ENCODE results near the gene RPRML. TPM values are rescaled to one million over a fixed set of nuclear protein-coding genes. Genes with fewer than 3 reads are reported as not detected.

Gene RPRML
- total and polyA plus RNA-seq, 7 donors: 0.32 to 1.4 (median 0.71) TPM; not detected in 4

GRCh38 chr17:46977348-46977747 is 1.7 kb downstream of the RPRML start:
- no peak for DNase-seq
- H3K4me3 ChIP-seq: no peak overlapping the region
- intact Hi-C loops (cut with DNase I): no loop called here
- no peaks in the 10 kb centered on the region for H3K36me3 ChIP-seq
- H3K27me3 ChIP-seq: peaks cover 18 to 54% (median 40%) of the 10 kb centered on the region in 3 donors
- no peak overlapping the region for H3K27ac ChIP-seq
- 36 to 49% methylated on average over 7 of the region's 7 CpGs for WGBS, 2 donors
- no peaks in the 10 kb centered on the region for H3K9me3 ChIP-seq
- TF ChIP-seq POLR2A (IDR thresholded peaks at IDR 0.05): no peak
- no peak for TF ChIP-seq CTCF (IDR thresholded peaks at IDR 0.05)
- no peak for TF ChIP-seq POLR2AphosphoS5 (IDR thresholded peaks at IDR 0.05)
- no peak for TF ChIP-seq EP300 (IDR thresholded peaks at IDR 0.05)
- peaks cover 0 to 21% (median 19%) of the 10 kb centered on the region in 4 donors for H3K4me1 ChIP-seq

GRCh38 chr17:46976626-46977270 is 2.3 kb downstream of the RPRML start:
- H3K27me3 ChIP-seq: peaks cover 18 to 54% (median 40%) of the 10 kb centered on the region in 3 donors

GRCh38 chr17:46975287-46975686 is 3.8 kb downstream of the RPRML start:
- Histone ChIP-seq H3K27me3 (peaks cover 18 to 43% (median 35%) of the 10 kb centered on the region in 3 donors), H3K9me3 (no peaks in the 10 kb centered on the region), H3K4me3 (no peak overlapping the region), H3K27ac (no peak overlapping the region), H3K4me1 (peaks cover 0 to 21% (median 19%) of the 10 kb centered on the region in 4 donors), H3K36me3 (no peaks in the 10 kb centered on the region)
- TF ChIP-seq EP300 (IDR thresholded peaks at IDR 0.05): no peak
- no peak for TF ChIP-seq POLR2AphosphoS5 (IDR thresholded peaks at IDR 0.05)
- no peak for TF ChIP-seq POLR2A (IDR thresholded peaks at IDR 0.05)
- TF ChIP-seq CTCF (IDR thresholded peaks at IDR 0.05): no peak
- DNase-seq: no peak
- intact Hi-C loops (cut with DNase I): no loop called here
- WGBS, 2 donors: 81 to 83% methylated on average over 4 of the region's 4 CpGs

More at GRCh38 chr17:46976626-46977270, 2.3 kb downstream of the RPRML start:
- WGBS, 2 donors: 71 to 77% methylated on average over 14 of the region's 14 CpGs
- no peak for DNase-seq
- Histone ChIP-seq H3K9me3 (no peaks in the 10 kb centered on the region), H3K27ac (no peak overlapping the region), H3K4me1 (peaks cover 0 to 21% (median 19%) of the 10 kb centered on the region in 4 donors), H3K4me3 (no peak overlapping the region), H3K36me3 (no peaks in the 10 kb centered on the region)
- intact Hi-C loops (cut with DNase I): no loop called here
- no peak for TF ChIP-seq EP300 (IDR thresholded peaks at IDR 0.05)
- TF ChIP-seq POLR2AphosphoS5 (IDR thresholded peaks at IDR 0.05): no peak
- TF ChIP-seq POLR2A (IDR thresholded peaks at IDR 0.05): no peak
- TF ChIP-seq CTCF (IDR thresholded peaks at IDR 0.05): no peak

- peaks cover 18 to 31% (median 31%) of the 10 kb centered on the region in 3 donors for H3K27me3 ChIP-seq
- intact Hi-C loops (cut with DNase I): no loop called here
- 57 to 72% methylated on average over 11 of the region's 11 CpGs for WGBS, 2 donors
- no peak for TF ChIP-seq EP300 (IDR thresholded peaks at IDR 0.05)
- TF ChIP-seq CTCF (IDR thresholded peaks at IDR 0.05): no peak
- no peak for TF ChIP-seq POLR2A (IDR thresholded peaks at IDR 0.05)
- TF ChIP-seq POLR2AphosphoS5 (IDR thresholded peaks at IDR 0.05): no peak
- H3K27ac ChIP-seq: no peak overlapping the region
- H3K4me3 ChIP-seq: no peak overlapping the region
- no peaks in the 10 kb centered on the region for H3K9me3 ChIP-seq
- H3K36me3 ChIP-seq: no peaks in the 10 kb centered on the region
- no peak for DNase-seq
- peaks cover 0 to 15% (median 13%) of the 10 kb centered on the region in 4 donors for H3K4me1 ChIP-seq
These were observed 5.0 kb downstream of the RPRML start for GRCh38 chr17:46974086-46974485.
